Pancreas (tissue), 10 donors: ENCODE data around the gene MRPL33. TPM values are rescaled to one million over a fixed set of nuclear protein-coding genes. Genes with fewer than 3 reads are reported as not detected.

Experiments used
- ATAC-seq, 4 donors: fragments of 200-7000 bp; cut with Tn5 transposase; one replicate each; pipeline versions ENCODE4 v1.8.0 to v1.9.1; 2020; ENCODE audit warnings: mild to moderate bottlenecking in 4 of 4, moderate library complexity in 4 of 4
- DNase-seq, 6 donors: peaks; one replicate each; pipeline ENCODE4 v3.0.0-alpha.2; 2020
- FAIRE-seq: peaks from 2 replicates; lab custom pipeline; 2012; peaks lifted over from hg19 to GRCh38; lab: Jason Lieb, UNC
- H3K27ac ChIP-seq, 4 donors: fragments of 200-600 bp; sonication (generic); 1 replicate in 3 of 4; 2 replicates in 1 of 4; pipeline versions ENCODE4 v1.5.0 to v1.8.0; 2020
- H3K27me3 ChIP-seq, 4 donors: fragments of 200-600 bp; one replicate each; pipeline ENCODE4 v1.8.0; 2021
- H3K36me3 ChIP-seq, 3 donors: fragments of 200-600 bp; sonication (generic) in 1 of 3; one replicate each; pipeline versions ENCODE4 v1.5.0 to v1.8.0; 2020 to 2021
- H3K4me1 ChIP-seq, 3 donors: fragments of 200-600 bp; one replicate each; pipeline ENCODE4 v1.8.0; 2021
- H3K4me3 ChIP-seq, 4 donors: fragments of 200-600 bp; sonication (generic) in 2 of 4; one replicate each; pipeline versions ENCODE4 v1.5.0 to v1.8.0; 2020 to 2021
- H3K9me3 ChIP-seq, 4 donors: fragments of 200-600 bp; one replicate each; pipeline ENCODE4 v1.8.0; 2021
- WGBS, 2 donors: extraction: QIAGEN DNeasy Blood & Tissue Kit; methylation state at CpG; one replicate each; pipeline ENCODE4 v1.1.7; 2013; 5-methylcytosine and 5-hydroxymethylcytosine counted together
- intact Hi-C, 3 donors: fragments of 100-400 bp; cut with DNase I; formaldehyde crosslinking; loops; one replicate each; pipeline versions ENCODE4 v1.11.1 to v1.14.2; 2022
- polyA plus RNA-seq, 2 donors: library from polyadenylated mRNA; stranded (reverse); fragments of 200-250 nt; gene quantifications; one replicate each; pipeline ENCODE4 v1.2.3, GENCODE V29; 2013
- total RNA-seq, 6 donors: library from RNA; stranded (reverse); fragmentation: NEBNext Ultra II Directional in 4 of 6; extraction: Animal tissue kit (Norgen Biotek cat#: 25700) in 4 of 6; gene quantifications; one replicate each; pipeline versions ENCODE4 v1.2.1 to v1.2.4, GENCODE V29; 2021 to 2023
- TF ChIP-seq, protein P1 (sequence below), 4 donors: fragments of 200-600 bp; sonication (generic) in 3 of 4; IDR thresholded peaks; one replicate each; pipeline versions ENCODE4 v1.5.0 to v1.8.0; 2021; ENCODE audit warnings: antibody characterized with exemption in 4 of 4
- donor health status: healthy with polysubstance abuse.
- donor health status: DM: no; HTN: no; CAD: no; lungs with moderate emphysema.
- donor health status: DM: no; HTN: no; CAD: no.
- donor health status: control.
- donor health status: control.
- donor health status: Bipolar disorder and iron deficiency.
- donor health status: DM: yes; HTN: yes; CAD: no.
- donor health status: DM: no; HTN: no; CAD: no.
- donor health status: DM: no; HTN: no; CAD: no.
- donor health status: DM: yes; HTN: yes; CAD: no.

MRPL33 gene
- total and polyA plus RNA-seq, 8 donors, result 17.8 to 120 (median 27.7) TPM

DNA sequence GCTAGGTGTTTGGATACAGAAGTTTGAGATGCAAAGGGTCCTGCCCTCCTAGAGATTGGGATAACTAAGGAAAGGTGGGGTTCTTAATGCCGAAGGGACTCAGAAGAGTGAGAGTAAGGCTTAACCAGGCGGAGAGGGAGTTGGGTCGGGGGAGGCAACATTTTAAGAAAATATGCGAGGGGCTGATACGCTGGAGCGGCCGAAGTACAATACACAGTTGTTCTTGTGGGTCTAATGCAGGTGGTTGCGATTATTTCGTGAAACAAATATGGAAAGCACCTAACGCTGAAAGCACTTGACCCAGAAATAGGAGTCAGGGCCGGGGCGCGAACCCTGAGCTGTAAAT is 344 bp upstream of the MRPL33 start:
- ATAC-seq, result no peak
- H3K27me3 ChIP-seq, result no peaks in the 10 kb centered on the region
- peaks cover 15 to 21% (median 19%) of the 10 kb centered on the region in 3 donors for H3K4me1 ChIP-seq
- H3K36me3 ChIP-seq, result no peaks in the 10 kb centered on the region
- no peaks in the 10 kb centered on the region for H3K9me3 ChIP-seq
- peak overlapping the region; percentile 79 to 95 (median 86) for H3K27ac ChIP-seq
- intact Hi-C loops, result no loop called here
- DNase-seq, result no peak
- WGBS, 2 donors, result 1 to 3% methylated on average over 13 of the region's 13 CpGs
- TF ChIP-seq, protein P1, sequence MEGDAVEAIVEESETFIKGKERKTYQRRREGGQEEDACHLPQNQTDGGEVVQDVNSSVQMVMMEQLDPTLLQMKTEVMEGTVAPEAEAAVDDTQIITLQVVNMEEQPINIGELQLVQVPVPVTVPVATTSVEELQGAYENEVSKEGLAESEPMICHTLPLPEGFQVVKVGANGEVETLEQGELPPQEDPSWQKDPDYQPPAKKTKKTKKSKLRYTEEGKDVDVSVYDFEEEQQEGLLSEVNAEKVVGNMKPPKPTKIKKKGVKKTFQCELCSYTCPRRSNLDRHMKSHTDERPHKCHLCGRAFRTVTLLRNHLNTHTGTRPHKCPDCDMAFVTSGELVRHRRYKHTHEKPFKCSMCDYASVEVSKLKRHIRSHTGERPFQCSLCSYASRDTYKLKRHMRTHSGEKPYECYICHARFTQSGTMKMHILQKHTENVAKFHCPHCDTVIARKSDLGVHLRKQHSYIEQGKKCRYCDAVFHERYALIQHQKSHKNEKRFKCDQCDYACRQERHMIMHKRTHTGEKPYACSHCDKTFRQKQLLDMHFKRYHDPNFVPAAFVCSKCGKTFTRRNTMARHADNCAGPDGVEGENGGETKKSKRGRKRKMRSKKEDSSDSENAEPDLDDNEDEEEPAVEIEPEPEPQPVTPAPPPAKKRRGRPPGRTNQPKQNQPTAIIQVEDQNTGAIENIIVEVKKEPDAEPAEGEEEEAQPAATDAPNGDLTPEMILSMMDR (IDR thresholded peaks at IDR 0.05), result no peak
- peak overlapping the region; percentile 53 to 87 (median 56) for H3K4me3 ChIP-seq
- no peak for FAIRE-seq

DNA sequence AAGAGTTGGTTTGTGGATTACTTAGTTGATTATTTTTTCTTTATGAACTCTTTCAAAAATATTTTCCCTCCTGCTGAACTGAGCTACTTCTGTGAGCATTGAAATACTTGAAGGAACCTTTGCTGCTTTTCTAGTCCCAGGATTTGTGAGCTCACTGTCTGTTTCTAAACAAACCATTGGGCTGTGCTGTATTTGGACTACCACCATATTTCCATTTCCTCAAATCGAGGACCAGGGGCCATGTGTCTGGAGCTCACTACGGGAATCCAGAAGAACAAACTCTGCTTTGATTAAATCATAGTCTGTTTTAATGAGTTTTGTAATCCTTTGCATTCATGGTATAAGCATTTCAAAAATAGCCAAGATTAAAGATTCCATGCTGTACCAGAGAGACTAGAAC is 1.3 kb downstream of the MRPL33 start:
- Histone ChIP-seq H3K4me1 (peaks cover 19 to 20% (median 19%) of the 10 kb centered on the region in 3 donors), H3K36me3 (no peaks in the 10 kb centered on the region), H3K27ac (peak overlapping the region in 1 of 4 donors; percentile 85), H3K9me3 (no peaks in the 10 kb centered on the region), H3K27me3 (no peaks in the 10 kb centered on the region), H3K4me3 (peak overlapping the region in 3 of 4 donors; percentile 53 to 87 (median 57))
- ATAC-seq, result no peak
- FAIRE-seq, result no peak
- WGBS, 2 donors, result 6 to 7% methylated on average over 2 of the region's 2 CpGs
- intact Hi-C loops, result no loop called here
- TF ChIP-seq, protein P1 (IDR thresholded peaks at IDR 0.05), result no peak
- DNase-seq, result no peak

DNA sequence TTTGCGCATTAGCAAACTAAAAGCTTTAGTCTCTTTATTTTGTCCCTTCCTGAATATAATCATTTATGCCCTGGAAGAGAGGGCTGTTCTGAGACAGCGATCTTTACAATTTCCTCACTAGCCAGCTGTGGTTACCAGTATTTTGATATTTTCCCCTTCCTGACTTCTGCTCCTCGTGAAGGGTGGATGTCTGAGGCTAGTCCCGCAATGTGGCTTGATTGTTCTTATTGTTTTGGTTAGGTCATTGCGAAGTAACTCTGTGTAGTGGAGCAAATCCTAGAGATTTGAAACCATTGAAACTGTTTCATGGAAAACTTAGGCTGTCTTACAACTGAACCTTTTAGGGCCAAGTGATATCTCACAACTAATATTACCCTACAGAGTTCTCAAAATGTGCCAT is 2.4 kb downstream of the MRPL33 start:
- no peaks in the 10 kb centered on the region for H3K9me3 ChIP-seq
- peaks cover 19 to 20% (median 19%) of the 10 kb centered on the region in 3 donors for H3K4me1 ChIP-seq
- ATAC-seq, result no peak
- no peak overlapping the region for H3K4me3 ChIP-seq
- FAIRE-seq, result no peak
- no peaks in the 10 kb centered on the region for H3K27me3 ChIP-seq
- H3K36me3 ChIP-seq, result no peaks in the 10 kb centered on the region
- no peak overlapping the region for H3K27ac ChIP-seq
- TF ChIP-seq, protein P1 (IDR thresholded peaks at IDR 0.05), result no peak
- 63 to 83% methylated on average over 5 of the region's 5 CpGs for WGBS, 2 donors
- intact Hi-C loops, result no loop called here
- no peak for DNase-seq

DNA sequence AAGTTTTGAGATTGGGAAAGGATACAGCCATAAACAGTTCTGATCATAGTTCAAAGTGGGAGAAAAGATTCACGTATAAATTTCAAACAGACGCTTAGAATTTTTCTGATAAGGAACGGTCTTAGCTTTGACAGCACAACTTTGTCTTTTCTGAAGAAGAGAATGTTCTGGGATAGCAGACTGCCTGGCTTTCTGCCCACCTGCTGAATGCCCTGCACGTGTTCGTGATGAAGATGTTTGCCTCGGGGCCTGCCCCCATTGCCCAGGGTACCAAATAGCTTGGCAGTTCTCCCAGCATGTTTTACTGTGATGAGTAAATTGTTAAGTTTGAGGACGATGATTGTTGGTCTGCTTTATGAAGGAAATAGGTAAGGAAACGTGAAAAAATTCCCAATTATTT is 4.6 kb downstream of the MRPL33 start:
- 21 to 26% methylated on average over 8 of the region's 8 CpGs for WGBS, 2 donors
- Histone ChIP-seq H3K4me3 (no peak overlapping the region), H3K9me3 (no peaks in the 10 kb centered on the region), H3K36me3 (peaks cover 0 to 3% (median 0%) of the 10 kb centered on the region in 3 donors), H3K27ac (no peak overlapping the region), H3K27me3 (no peaks in the 10 kb centered on the region), H3K4me1 (peaks cover 19 to 20% (median 19%) of the 10 kb centered on the region in 3 donors)
- ATAC-seq (no peak), DNase-seq (no peak), FAIRE-seq (no peak)
- TF ChIP-seq, protein P1 (IDR thresholded peaks at IDR 0.05), result no peak
- intact Hi-C loops, result no loop called here

DNA sequence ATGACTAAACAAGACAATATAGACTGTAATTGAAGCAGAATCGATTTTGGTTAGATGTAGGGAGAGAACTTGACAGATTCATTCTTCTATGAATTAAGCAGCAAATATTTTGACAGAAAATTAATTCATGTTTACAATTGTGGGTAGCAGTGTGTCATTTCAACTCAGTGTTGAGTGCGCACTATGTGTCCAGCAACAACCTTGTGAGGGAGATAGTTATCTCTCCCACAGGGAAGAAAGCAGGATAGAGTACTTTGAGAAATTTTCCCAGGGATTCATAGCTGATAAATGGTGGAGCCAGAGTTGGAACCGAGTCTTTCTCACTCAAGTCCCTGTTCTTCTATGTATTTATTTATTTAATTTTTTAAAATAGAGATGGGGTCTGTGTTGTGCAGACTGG is 5.2 kb downstream of the MRPL33 start:
- TF ChIP-seq, protein P1 (IDR thresholded peaks at IDR 0.05), result no peak
- intact Hi-C loops, result no loop called here
- FAIRE-seq (no peak), DNase-seq (no peak), ATAC-seq (no peak)
- Histone ChIP-seq H3K27ac (no peak overlapping the region), H3K27me3 (no peaks in the 10 kb centered on the region), H3K36me3 (peaks cover 0 to 3% (median 0%) of the 10 kb centered on the region in 3 donors), H3K4me1 (peaks cover 19 to 20% (median 19%) of the 10 kb centered on the region in 3 donors), H3K4me3 (no peak overlapping the region), H3K9me3 (no peaks in the 10 kb centered on the region)
- 69% methylated on average over 3 of the region's 3 CpGs for WGBS, 2 donors
